ENCODE results near the gene VSTM4.

VSTM4 gene

GRCh38 chr10:49081547-49082275 is 33.6 kb downstream of the VSTM4 start:
- no peak for TF ChIP-seq CTCF (IDR thresholded peaks at IDR 0.05; ENCODE audit: control insufficient read depth, extremely low read depth, insufficient read depth)
- H3K4me3 ChIP-seq (ENCODE audit: low read depth, low read length): no peak overlapping the region
- no peak for DNase-seq (ENCODE audit: low read depth)

- DNase-seq (ENCODE audit: low read depth): no peak
- H3K4me3 ChIP-seq (ENCODE audit: low read depth, low read length): no peak overlapping the region
- no peak for TF ChIP-seq CTCF (IDR thresholded peaks at IDR 0.05; ENCODE audit: control insufficient read depth, extremely low read depth, insufficient read depth)
Measured at GRCh38 chr10:49080965-49081364, 34.4 kb downstream of the VSTM4 start.

GRCh38 chr10:49080071-49080470 is 35.3 kb downstream of the VSTM4 start:
- no peak for DNase-seq (ENCODE audit: low read depth)
- no peak for TF ChIP-seq CTCF (IDR thresholded peaks at IDR 0.05; ENCODE audit: control insufficient read depth, extremely low read depth, insufficient read depth)
- H3K4me3 ChIP-seq (ENCODE audit: low read depth, low read length): no peak overlapping the region

DNA sequence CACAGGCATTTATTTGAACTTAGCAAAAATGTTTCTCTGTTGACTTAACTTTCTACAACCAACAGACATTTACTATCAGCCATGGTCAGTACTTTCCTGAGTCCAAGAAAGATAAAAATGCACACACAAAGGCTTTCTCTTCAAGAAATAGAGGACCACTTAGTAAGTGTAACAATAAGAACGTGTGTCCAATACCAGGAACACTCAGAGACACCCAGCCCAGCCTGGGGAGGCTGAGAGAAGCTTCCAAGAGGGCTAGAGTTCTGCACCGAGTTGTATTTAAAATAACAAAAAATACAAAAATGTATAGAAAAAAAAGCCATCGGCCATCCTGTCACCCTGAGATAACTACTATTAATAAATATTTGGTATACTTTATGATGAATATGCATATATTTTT is 35.8 kb downstream of the VSTM4 start:
- no peak overlapping the region for H3K4me3 ChIP-seq (ENCODE audit: low read depth, low read length)
- TF ChIP-seq CTCF (IDR thresholded peaks at IDR 0.05; ENCODE audit: control insufficient read depth, extremely low read depth, insufficient read depth): no peak
- no peak for DNase-seq (ENCODE audit: low read depth)

GRCh38 chr10:49079072-49079471 is 36.2 kb downstream of the VSTM4 start:
- no peak overlapping the region for H3K4me3 ChIP-seq (ENCODE audit: low read depth, low read length)
- no peak for DNase-seq (ENCODE audit: low read depth)
- TF ChIP-seq CTCF (IDR thresholded peaks at IDR 0.05; ENCODE audit: control insufficient read depth, extremely low read depth, insufficient read depth): no peak

DNA sequence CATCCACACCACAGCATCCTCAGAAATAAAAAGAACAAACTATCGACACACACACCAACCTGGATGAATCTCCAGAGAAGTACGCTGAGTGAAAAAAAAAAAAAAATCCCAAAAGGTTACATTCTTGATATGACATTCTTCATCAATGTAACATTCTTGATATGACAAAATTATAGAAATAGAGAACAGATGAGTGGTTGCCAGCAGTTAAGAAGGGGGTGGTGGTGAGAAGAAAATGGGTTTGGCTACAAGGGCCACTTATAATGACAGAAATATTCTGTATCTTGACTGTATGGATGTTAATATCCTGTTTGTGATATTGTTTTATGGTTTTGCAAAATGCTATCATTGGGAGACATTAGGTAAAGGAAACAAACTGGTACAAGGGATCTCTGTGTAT is 36.9 kb downstream of the VSTM4 start:
- no peak for DNase-seq (ENCODE audit: low read depth)
- H3K4me3 ChIP-seq (ENCODE audit: low read depth, low read length): no peak overlapping the region
- TF ChIP-seq CTCF (IDR thresholded peaks at IDR 0.05; ENCODE audit: control insufficient read depth, extremely low read depth, insufficient read depth): no peak

Measured in LNCaP clone FGC (cell line).